Central memory CD8-positive, alpha-beta T cell (primary cell): Measurements from ENCODE around the gene LTBP4.
"Not testable (repeated sequence)": the region's sequence is repeated elsewhere in the genome, so short reads cannot be mapped to it uniquely, and the experiment has no call there.

Source experiments
- ATAC-seq: fragments of 150-1000 bp; cut with Tn5 transposase; replicated peaks from 2 replicates; pipeline ENCODE4 v1.10.0; 2022; ENCODE audit warnings: mild to moderate bottlenecking, moderate FRiP score, moderate number of reproducible peaks; ENCODE audit not compliant: poor library complexity, severe bottlenecking; ENCODE audit errors: extremely low read depth
- DNase-seq, 2 donors: peaks; one replicate each; pipeline ENCODE4 v3.0.0; 2021; ENCODE audit warnings: low spot score in 2 of 2
- H3K27ac Mint-ChIP-seq: one replicate; pipeline ENCODE4 v1.8.0; 2022; ENCODE audit warnings: low read depth, mild to moderate bottlenecking, moderate library complexity, mixed read lengths
- H3K27me3 Mint-ChIP-seq: one replicate; pipeline ENCODE4 v1.8.0; 2022; ENCODE audit warnings: mixed read lengths
- H3K36me3 Mint-ChIP-seq: one replicate; pipeline ENCODE4 v1.8.0; 2022; ENCODE audit warnings: mild to moderate bottlenecking, moderate library complexity, mixed read lengths; ENCODE audit not compliant: insufficient read depth
- H3K4me1 Mint-ChIP-seq: one replicate; pipeline ENCODE4 v1.8.0; 2022; ENCODE audit warnings: mixed read lengths
- H3K4me3 Mint-ChIP-seq: one replicate; pipeline ENCODE4 v1.8.0; 2022; ENCODE audit warnings: mild to moderate bottlenecking, moderate library complexity, mixed read lengths
- H3K9me3 Mint-ChIP-seq: one replicate; pipeline ENCODE4 v1.8.0; 2022; ENCODE audit warnings: mixed read lengths

The LTBP4 gene

GRCh38 chr19:40582467-40582866 is 18.7 kb upstream of the LTBP4 start:
- ATAC-seq = no peak
- no peak overlapping the region for H3K4me3 Mint-ChIP-seq
- no peaks in the 10 kb centered on the region for H3K9me3 Mint-ChIP-seq
- no peak for DNase-seq
- H3K4me1 Mint-ChIP-seq = peaks cover 34% of the 10 kb centered on the region
- no peaks in the 10 kb centered on the region for H3K27me3 Mint-ChIP-seq
- peaks cover 50% of the 10 kb centered on the region for H3K36me3 Mint-ChIP-seq
- peak overlapping the region; percentile 45 for H3K27ac Mint-ChIP-seq

GRCh38 chr19:40583283-40583682 is 17.9 kb upstream of the LTBP4 start:
- peaks cover 55% of the 10 kb centered on the region for H3K36me3 Mint-ChIP-seq
- ATAC-seq (no peak), DNase-seq (no peak)
- peaks cover 27% of the 10 kb centered on the region for H3K4me1 Mint-ChIP-seq
- no peaks in the 10 kb centered on the region for H3K9me3 Mint-ChIP-seq
- no peaks in the 10 kb centered on the region for H3K27me3 Mint-ChIP-seq
- H3K4me3 Mint-ChIP-seq = no peak overlapping the region
- peak overlapping the region; percentile 45 for H3K27ac Mint-ChIP-seq

GRCh38 chr19:40584007-40584406 is 17.2 kb upstream of the LTBP4 start:
- Mint-ChIP-seq H3K27ac (no peak overlapping the region), H3K9me3 (no peaks in the 10 kb centered on the region), H3K4me3 (no peak overlapping the region), H3K27me3 (no peaks in the 10 kb centered on the region), H3K36me3 (peaks cover 56% of the 10 kb centered on the region), H3K4me1 (peaks cover 21% of the 10 kb centered on the region)
- no peak for ATAC-seq
- DNase-seq = no peak

GRCh38 chr19:40585241-40585981 is 15.8 kb upstream of the LTBP4 start:
- H3K4me3 Mint-ChIP-seq = no peak overlapping the region
- no peak overlapping the region for H3K27ac Mint-ChIP-seq
- no peaks in the 10 kb centered on the region for H3K9me3 Mint-ChIP-seq
- peaks cover 51% of the 10 kb centered on the region for H3K36me3 Mint-ChIP-seq
- no peak for ATAC-seq
- H3K27me3 Mint-ChIP-seq = no peaks in the 10 kb centered on the region
- DNase-seq = no peak
- peaks cover 27% of the 10 kb centered on the region for H3K4me1 Mint-ChIP-seq

GRCh38 chr19:40585982-40586422 is 15.2 kb upstream of the LTBP4 start:
- DNase-seq (no peak), ATAC-seq (no peak)
- Mint-ChIP-seq H3K36me3 (peaks cover 45% of the 10 kb centered on the region), H3K9me3 (no peaks in the 10 kb centered on the region), H3K4me1 (peaks cover 27% of the 10 kb centered on the region), H3K27ac (no peak overlapping the region), H3K27me3 (no peaks in the 10 kb centered on the region), H3K4me3 (no peak overlapping the region)

GRCh38 chr19:40586611-40587010 is 14.6 kb upstream of the LTBP4 start:
- H3K27ac Mint-ChIP-seq = no peak overlapping the region
- H3K27me3 Mint-ChIP-seq = no peaks in the 10 kb centered on the region
- DNase-seq = no peak
- no peak overlapping the region for H3K4me3 Mint-ChIP-seq
- no peaks in the 10 kb centered on the region for H3K9me3 Mint-ChIP-seq
- H3K4me1 Mint-ChIP-seq = peaks cover 27% of the 10 kb centered on the region
- H3K36me3 Mint-ChIP-seq = peaks cover 43% of the 10 kb centered on the region
- ATAC-seq = no peak

GRCh38 chr19:40588110-40588854 is 12.9 kb upstream of the LTBP4 start:
- Mint-ChIP-seq H3K4me3 (no peak overlapping the region), H3K27ac (no peak overlapping the region), H3K36me3 (peaks cover 35% of the 10 kb centered on the region), H3K9me3 (no peaks in the 10 kb centered on the region), H3K4me1 (peaks cover 21% of the 10 kb centered on the region), H3K27me3 (no peaks in the 10 kb centered on the region)
- ATAC-seq (no peak), DNase-seq (no peak)

GRCh38 chr19:40588926-40589569 is 12.1 kb upstream of the LTBP4 start:
- no peak overlapping the region for H3K4me3 Mint-ChIP-seq
- peaks cover 28% of the 10 kb centered on the region for H3K36me3 Mint-ChIP-seq
- H3K4me1 Mint-ChIP-seq = peaks cover 19% of the 10 kb centered on the region
- no peaks in the 10 kb centered on the region for H3K9me3 Mint-ChIP-seq
- peak overlapping the region; percentile 79 for H3K27ac Mint-ChIP-seq
- DNase-seq = no peak
- no peaks in the 10 kb centered on the region for H3K27me3 Mint-ChIP-seq
- no peak for ATAC-seq

GRCh38 chr19:40589591-40590429 is 11.4 kb upstream of the LTBP4 start:
- Mint-ChIP-seq H3K36me3 (peaks cover 25% of the 10 kb centered on the region), H3K27me3 (no peaks in the 10 kb centered on the region), H3K9me3 (no peaks in the 10 kb centered on the region), H3K27ac (peak overlapping the region; percentile 79), H3K4me1 (peaks cover 26% of the 10 kb centered on the region), H3K4me3 (no peak overlapping the region)
- no peak for DNase-seq
- ATAC-seq = no peak

GRCh38 chr19:40590464-40591265 is 10.5 kb upstream of the LTBP4 start:
- Mint-ChIP-seq H3K4me1 (peaks cover 26% of the 10 kb centered on the region), H3K36me3 (peaks cover 21% of the 10 kb centered on the region), H3K27ac (no peak overlapping the region), H3K9me3 (no peaks in the 10 kb centered on the region), H3K4me3 (no peak overlapping the region), H3K27me3 (no peaks in the 10 kb centered on the region)
- ATAC-seq (no peak), DNase-seq (no peak)

- not testable (repeated sequence) for DNase-seq, H3K27me3 Mint-ChIP-seq, H3K4me3 Mint-ChIP-seq, ATAC-seq, H3K9me3 Mint-ChIP-seq
- peak overlapping the region; percentile 10 for H3K27ac Mint-ChIP-seq
- peaks cover 15% of the 10 kb centered on the region for H3K36me3 Mint-ChIP-seq
- H3K4me1 Mint-ChIP-seq = peaks cover 19% of the 10 kb centered on the region
These were observed 9.4 kb upstream of the LTBP4 start for GRCh38 chr19:40591724-40592123.
